ENCODE results near the gene ATP10A. TPM values are rescaled to one million over a fixed set of nuclear protein-coding genes. Genes with fewer than 3 reads are reported as not detected.

The ATP10A gene
- total and polyA plus RNA-seq, 9 of the 15 experiments (the other 6 are each of a cell fraction or from before 2014, with no cell fraction given), result 0.09 TPM; not detected in 8

DNA sequence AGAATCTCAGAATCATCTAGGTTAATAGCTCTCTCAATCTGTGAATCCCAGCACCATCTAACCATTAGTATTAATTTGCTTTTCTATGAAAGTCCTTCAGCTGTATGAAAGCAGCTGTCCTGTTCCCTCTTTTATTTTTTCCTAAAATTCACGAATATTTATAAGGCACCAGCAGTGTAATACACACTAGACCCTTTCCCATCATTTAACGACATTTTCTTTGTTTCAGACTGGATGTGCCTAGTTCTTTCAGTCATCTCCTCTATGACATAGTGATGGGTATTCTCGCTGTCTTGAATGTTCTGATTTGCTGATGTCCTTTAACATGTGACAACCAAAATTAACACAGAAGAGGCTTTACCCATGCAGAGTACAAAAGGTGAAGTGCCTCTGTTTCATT, 48.9 kb upstream of the ATP10A start:
- no peak for DNase-seq (ENCODE audit: extremely low read depth in 1 of 4, low spot score in 3 of 4)
- no peaks in the 10 kb centered on the region for H3K9me3 ChIP-seq (replicated peaks; ENCODE audit: control insufficient read depth, insufficient read depth, low read depth, low read length)
- no TSS peak for BruUV-seq (replicated peaks)
- no peak overlapping the region for H3K9ac ChIP-seq (ENCODE audit: insufficient read depth in 1 of 2, low read depth in 2 of 2, low read length in 2 of 2)
- H4K20me1 ChIP-seq (replicated peaks; ENCODE audit: control insufficient read depth, insufficient read depth, low read length), result no peaks in the 10 kb centered on the region
- H3K79me2 ChIP-seq (ENCODE audit: control insufficient read depth, insufficient read depth, low read length), result no peaks in the 10 kb centered on the region
- H2AFZ ChIP-seq (ENCODE audit: low read depth, low read length), result no peak overlapping the region
- H3K36me3 ChIP-seq (ENCODE audit: control insufficient read depth, insufficient read depth, low read length), result no peaks in the 10 kb centered on the region
- intact Hi-C loops (cut with micrococcal nuclease), result no loop called here
- no peaks in the 10 kb centered on the region for H3K4me1 ChIP-seq (replicated peaks in 1 of 2; ENCODE audit: control insufficient read depth in 2 of 2, insufficient read depth in 2 of 2, low read length in 2 of 2)
- 0% methylated on average over 3 of the region's 3 CpGs for WGBS (ENCODE audit: insufficient coverage, low coverage, missing lambda C conversion rate)
- H3K4me3 ChIP-seq, result no peak overlapping the region
- in situ Hi-C loops (cut with MboI), result no loop called here
- H3K4me2 ChIP-seq (ENCODE audit: insufficient read depth, low read length), result no peak overlapping the region
- no peaks in the 10 kb centered on the region for H3K9me1 ChIP-seq (ENCODE audit: control insufficient read depth, insufficient read depth, low read length)
- H3K27me3 ChIP-seq (ENCODE audit: control insufficient read depth in 2 of 2, insufficient read depth in 2 of 2, low read length in 2 of 2), result peaks cover 0 to 9% of the 10 kb centered on the region in 2 experiments; a peak in 1 of 5 replicates
- ChIA-PET CTCF (ENCODE audit: low intra/inter-chr PET ratio) (no interaction called here), POLR2A (no interaction called here)
- ATAC-seq, result no peak
- H3K27ac ChIP-seq (ENCODE audit: extremely low read depth, low read depth, low read length), result no peak overlapping the region
- FAIRE-seq, result no peak
- no peak for TF ChIP-seq POLR2G (IDR thresholded peaks at IDR 0.05; ENCODE audit: low read depth, low read length)
- TF ChIP-seq, protein P1, sequence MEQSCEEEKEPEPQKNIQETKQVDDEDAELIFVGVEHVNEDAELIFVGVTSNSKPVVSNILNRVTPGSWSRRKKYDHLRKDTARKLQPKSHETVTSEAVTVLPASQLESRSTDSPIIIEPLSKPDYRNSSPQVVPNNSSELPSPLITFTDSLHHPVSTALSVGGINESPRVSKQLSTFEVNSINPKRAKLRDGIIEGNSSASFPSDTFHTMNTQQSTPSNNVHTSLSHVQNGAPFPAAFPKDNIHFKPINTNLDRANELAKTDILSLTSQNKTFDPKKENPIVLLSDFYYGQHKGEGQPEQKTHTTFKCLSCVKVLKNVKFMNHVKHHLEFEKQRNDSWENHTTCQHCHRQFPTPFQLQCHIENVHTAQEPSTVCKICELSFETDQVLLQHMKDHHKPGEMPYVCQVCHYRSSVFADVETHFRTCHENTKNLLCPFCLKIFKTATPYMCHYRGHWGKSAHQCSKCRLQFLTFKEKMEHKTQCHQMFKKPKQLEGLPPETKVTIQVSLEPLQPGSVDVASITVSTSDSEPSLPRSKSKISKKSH (CRISPR knock-in tag; IDR thresholded peaks at IDR 0.05), result no peak
- TF ChIP-seq, protein P2, sequence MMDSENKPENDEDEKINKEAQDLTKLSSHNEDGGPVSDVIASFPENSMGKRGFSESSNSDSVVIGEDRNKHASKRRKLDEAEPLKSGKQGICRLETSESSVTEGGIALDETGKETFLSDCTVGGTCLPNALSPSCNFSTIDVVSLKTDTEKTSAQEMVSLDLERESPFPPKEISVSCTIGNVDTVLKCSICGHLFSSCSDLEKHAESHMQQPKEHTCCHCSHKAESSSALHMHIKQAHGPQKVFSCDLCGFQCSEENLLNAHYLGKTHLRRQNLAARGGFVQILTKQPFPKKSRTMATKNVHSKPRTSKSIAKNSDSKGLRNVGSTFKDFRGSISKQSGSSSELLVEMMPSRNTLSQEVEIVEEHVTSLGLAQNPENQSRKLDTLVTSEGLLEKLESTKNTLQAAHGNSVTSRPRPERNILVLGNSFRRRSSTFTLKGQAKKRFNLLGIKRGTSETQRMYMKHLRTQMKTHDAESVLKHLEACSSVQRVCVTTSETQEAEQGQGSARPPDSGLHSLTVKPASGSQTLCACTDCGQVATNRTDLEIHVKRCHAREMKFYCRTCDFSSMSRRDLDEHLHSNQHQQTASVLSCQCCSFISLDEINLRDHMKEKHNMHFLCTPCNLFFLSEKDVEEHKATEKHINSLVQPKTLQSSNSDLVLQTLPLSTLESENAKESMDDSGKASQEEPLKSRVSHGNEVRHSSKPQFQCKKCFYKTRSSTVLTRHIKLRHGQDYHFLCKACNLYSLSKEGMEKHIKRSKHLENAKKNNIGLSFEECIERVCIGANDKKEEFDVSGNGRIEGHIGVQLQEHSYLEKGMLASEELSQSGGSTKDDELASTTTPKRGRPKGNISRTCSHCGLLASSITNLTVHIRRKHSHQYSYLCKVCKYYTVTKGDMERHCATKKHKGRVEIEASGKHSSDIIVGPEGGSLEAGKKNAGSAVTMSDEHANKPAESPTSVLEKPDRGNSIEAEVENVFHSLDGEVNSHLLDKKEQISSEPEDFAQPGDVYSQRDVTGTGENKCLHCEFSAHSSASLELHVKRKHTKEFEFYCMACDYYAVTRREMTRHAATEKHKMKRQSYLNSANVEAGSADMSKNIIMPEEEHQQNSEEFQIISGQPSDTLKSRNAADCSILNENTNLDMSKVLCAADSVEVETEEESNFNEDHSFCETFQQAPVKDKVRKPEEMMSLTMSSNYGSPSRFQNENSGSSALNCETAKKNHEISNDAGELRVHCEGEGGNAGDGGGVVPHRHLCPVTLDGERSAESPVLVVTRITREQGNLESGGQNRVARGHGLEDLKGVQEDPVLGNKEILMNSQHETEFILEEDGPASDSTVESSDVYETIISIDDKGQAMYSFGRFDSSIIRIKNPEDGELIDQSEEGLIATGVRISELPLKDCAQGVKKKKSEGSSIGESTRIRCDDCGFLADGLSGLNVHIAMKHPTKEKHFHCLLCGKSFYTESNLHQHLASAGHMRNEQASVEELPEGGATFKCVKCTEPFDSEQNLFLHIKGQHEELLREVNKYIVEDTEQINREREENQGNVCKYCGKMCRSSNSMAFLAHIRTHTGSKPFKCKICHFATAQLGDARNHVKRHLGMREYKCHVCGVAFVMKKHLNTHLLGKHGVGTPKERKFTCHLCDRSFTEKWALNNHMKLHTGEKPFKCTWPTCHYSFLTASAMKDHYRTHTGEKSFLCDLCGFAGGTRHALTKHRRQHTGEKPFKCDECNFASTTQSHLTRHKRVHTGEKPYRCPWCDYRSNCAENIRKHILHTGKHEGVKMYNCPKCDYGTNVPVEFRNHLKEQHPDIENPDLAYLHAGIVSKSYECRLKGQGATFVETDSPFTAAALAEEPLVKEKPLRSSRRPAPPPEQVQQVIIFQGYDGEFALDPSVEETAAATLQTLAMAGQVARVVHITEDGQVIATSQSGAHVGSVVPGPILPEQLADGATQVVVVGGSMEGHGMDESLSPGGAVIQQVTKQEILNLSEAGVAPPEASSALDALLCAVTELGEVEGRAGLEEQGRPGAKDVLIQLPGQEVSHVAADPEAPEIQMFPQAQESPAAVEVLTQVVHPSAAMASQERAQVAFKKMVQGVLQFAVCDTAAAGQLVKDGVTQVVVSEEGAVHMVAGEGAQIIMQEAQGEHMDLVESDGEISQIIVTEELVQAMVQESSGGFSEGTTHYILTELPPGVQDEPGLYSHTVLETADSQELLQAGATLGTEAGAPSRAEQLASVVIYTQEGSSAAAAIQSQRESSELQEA (IDR thresholded peaks at IDR 0.05; ENCODE audit: low read depth), result no peak
- no peak for TF ChIP-seq ZNF217 (CRISPR knock-in tag; IDR thresholded peaks at IDR 0.05)
- TF ChIP-seq ZBTB1 (CRISPR knock-in tag; IDR thresholded peaks at IDR 0.05; ENCODE audit: borderline replicate concordance, low read depth), result no peak
- TF ChIP-seq ERF (CRISPR knock-in tag; IDR thresholded peaks at IDR 0.05), result no peak
- TF ChIP-seq ZBED1 (IDR thresholded peaks at IDR 0.05), result no peak
- TF ChIP-seq, protein P3, sequence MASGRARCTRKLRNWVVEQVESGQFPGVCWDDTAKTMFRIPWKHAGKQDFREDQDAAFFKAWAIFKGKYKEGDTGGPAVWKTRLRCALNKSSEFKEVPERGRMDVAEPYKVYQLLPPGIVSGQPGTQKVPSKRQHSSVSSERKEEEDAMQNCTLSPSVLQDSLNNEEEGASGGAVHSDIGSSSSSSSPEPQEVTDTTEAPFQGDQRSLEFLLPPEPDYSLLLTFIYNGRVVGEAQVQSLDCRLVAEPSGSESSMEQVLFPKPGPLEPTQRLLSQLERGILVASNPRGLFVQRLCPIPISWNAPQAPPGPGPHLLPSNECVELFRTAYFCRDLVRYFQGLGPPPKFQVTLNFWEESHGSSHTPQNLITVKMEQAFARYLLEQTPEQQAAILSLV (tag; IDR thresholded peaks at IDR 0.05), result no peak
- no peak for TF ChIP-seq PTTG1 (tag; IDR thresholded peaks at IDR 0.05; ENCODE audit: low read depth)
- TF ChIP-seq ZNF12 (CRISPR knock-in tag; IDR thresholded peaks at IDR 0.05), result no peak
- no peak for TF ChIP-seq ZBTB26 (CRISPR knock-in tag; IDR thresholded peaks at IDR 0.05)
- no peak for TF ChIP-seq NFIX (CRISPR knock-in tag; IDR thresholded peaks at IDR 0.05; ENCODE audit: low read depth)
